HG02571 (cell line): ENCODE results near the gene DPH3.

Source experiments
- ATAC-seq: cut with Tn5 transposase; IDR thresholded peaks from one replicate; pipeline ENCODE4 v1.9.1; 2021; ENCODE audit warnings: mild to moderate bottlenecking, moderate library complexity; ENCODE audit not compliant: unreplicated experiment

DPH3 gene

DNA sequence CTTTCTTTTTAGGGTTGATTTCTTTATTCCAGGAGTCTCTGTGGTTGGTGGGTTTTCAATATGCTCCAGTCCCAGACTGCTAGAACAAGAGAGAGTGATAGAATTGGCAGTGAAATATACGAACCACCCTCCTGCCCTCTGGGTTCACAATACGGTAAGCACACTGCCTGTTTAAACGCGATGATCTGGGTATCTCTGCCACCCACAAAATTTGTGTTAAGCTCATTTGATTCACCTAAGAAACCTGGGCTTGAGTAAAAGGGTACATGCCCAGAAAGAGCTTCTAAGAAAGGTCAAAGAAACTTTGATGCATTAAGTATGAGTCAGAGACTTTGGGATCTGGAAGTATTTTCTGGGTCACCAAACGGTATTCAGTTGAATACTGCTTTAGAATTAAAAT, 30.1 kb upstream of the DPH3 start:
- ATAC-seq = no peak

DNA sequence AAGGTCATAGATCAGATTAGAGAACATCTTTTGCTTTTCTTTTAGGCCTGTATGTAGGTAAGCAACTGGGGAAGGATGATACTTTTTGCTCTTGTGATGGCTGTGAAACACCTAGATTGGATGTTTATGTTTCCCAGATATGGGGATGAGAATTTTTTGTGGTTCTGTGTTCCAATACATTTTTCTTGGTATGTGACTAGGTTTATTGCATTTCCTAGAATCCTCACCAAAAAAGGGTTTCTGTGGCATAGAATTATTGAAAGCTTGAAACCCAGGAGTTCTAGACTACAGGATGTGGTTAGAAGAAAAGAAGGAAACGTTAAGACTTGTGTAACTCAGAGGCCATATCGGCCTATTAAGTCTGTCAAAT, 26.1 kb upstream of the DPH3 start:
- no peak for ATAC-seq

DNA sequence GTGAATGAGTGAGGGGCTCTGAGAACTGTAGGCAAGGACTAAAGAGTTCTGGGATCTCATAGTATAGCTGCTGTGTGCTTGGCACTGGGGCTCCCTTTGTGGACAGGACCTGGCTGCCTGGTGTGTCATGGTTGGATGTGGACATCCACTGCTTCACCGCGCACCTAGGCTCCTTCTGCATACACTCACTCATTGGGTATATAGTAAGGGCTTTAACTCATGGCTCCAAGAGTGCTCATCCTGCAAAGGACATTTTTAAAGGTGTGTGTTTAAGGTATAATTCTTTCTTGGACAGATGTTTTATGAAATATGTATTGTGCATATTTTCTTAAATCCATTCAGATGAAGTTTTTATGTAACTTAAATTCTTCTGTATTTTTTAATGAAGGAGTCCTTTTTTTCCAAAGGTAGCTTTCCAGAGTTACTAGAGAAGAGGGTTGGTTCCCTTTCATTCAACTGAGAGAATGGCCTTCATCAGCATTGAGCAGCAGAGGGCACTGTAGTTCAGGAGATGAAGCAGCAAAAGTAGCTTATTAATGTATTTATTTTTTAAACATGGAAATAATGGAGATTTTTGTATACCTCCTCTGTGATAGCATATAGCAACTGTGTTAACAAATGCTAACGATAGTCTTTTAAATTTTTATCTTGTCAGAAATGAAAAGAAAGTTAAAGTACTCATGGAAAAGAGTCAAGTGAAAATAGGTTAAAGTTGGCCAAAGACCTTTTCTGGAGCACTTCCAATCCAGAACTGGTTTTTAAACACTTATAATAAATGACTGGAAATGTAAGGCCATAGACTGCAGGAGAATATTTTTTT, 25.5 kb upstream of the DPH3 start:
- ATAC-seq = no peak

DNA sequence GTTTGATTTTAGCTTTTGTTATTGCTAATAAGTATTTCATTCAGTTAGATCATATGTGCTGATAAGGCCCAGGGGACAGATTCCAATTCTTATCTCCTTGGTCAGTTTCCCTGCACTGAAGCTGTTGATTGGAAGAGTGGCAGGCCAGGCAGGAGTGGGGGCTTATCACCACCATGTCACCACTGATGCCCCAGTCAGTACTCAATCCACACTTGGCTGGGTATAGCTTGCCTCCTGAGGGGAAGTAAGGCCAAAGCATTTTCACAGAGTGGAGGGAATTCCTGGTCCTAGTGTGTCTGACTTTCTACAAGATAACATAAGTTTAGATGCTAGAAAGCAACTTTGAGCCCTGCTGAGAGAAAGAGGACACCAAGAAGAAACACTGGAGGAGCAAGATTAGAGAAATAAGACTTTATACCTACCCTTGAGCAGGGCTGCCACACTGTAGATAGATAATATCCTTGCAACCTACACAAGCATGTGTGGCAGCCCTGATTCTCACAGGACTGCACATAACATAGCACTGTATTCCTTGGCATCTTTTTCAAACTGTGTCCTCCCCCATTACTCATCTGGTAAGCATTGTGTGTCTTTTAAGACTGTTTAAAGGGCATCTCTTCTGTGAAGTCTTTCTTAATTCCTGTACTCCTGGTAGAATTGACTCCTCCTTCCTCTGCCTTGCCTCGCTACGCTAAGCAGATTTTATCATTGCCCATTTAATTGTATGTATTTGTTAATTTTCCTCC, 24.6 kb upstream of the DPH3 start:
- ATAC-seq = no peak

DNA sequence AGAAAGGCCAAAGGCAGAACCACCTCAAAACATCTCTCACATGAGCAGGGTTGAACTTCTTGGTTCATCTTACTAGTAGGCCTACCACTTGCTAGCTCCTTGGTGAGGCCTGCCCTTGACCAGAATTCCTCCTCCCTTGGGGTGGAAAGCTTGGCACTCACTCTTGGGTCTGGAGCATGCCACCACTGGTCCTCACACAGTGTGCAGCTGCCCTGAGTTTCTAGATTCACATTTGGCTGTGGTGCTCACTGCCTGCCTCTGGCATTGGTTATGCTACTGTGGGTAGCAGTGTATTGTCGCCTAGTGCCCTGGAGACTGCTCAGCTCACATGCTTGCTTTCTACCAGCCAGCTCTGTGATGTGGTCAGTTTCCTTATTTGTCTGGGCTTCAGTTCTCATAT, 23.9 kb upstream of the DPH3 start:
- no peak for ATAC-seq

DNA sequence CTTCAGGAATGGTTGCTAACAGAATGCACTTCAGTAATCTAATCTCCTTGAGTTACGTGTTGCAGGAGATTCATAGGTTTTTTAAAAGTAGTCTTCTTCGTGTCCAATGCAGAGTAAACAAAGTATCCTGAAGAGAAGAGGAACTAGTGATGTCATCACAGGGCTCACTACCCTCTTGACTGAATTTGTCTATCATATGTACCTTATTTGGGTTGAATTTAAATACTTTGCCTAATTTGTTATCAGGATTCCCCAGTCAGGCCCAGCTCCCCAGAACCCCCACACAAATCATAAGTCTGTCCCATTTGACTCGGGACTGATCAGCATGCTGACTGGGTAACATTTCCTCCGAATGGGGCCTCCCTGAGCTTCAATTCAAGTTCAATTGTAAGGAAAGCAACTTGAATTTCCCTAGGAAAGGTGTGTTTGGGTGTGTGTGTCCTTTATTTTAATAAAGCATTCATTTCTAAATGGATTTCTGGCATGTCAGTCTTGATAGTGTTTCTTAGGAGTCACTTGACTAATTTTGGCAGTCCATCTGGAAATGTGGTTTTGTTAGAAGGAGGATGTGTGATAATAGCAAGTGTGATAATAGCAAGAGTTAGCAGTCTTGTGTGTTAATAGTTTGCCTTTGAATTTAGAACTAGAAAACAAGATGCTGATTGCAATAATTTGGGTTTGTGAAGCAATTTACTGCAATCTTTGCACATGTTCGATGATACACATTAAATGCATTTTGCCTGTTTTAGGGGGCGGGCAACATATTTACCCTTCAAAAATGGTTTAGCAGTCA, 22.2 kb upstream of the DPH3 start:
- ATAC-seq = no peak

DNA sequence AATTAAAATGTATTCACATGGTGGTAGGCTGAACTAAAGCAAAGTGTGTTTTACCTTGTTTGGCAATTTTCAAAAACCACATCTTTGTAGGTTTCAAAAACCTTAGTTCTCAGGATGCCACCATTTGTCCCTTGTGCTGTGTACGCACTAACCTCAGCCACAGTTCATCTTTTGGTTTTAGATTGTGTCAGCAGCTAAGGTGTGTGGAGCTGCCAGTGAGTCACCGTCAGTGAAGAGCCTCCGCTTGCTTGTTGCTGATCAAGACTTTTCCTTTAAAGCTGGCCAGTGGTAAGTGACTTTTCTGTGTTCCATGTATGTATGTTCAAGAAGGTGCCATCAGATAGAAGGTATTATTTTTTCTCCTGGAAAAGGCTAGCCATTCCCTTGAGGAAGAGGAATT, 21.4 kb upstream of the DPH3 start:
- ATAC-seq = peak; percentile 74

DNA sequence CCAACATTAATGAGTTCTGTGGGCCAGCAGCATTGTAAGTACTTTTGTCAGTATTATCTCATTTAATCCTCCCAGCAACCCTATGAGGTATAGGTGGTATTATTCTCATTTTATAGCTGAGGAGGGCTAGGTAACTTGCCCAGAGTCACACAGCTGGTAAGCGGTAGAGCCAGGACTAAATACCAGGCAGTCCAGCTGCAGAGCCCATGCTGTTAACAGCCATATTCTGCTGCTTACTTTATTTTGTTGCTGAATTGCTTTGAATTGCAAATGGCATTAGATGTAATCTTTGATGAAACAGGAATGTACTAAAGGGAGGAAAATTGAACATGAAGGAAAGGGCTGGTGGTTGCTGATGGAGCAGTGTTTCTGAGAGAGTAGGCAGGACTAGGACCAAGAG, 19.9 kb upstream of the DPH3 start:
- no peak for ATAC-seq

DNA sequence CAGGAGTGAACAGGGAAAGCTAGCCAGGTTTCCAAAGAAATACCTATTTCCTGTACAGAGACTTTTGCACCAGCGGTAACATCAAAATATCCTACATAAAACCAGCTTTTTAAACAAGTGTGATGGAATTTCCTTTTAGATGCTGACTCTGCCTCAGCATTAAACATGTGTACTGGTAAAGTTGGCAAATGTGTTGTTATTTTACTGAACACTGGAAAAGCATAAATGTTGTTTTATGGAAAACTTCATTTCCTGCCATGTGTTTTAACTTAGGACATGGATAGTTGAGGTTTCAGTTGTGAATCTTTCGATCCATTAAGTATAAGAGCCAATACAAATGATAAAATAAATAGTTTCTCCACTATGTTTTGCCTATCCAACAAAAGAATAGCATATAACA, 15.9 kb upstream of the DPH3 start:
- ATAC-seq = no peak

DNA sequence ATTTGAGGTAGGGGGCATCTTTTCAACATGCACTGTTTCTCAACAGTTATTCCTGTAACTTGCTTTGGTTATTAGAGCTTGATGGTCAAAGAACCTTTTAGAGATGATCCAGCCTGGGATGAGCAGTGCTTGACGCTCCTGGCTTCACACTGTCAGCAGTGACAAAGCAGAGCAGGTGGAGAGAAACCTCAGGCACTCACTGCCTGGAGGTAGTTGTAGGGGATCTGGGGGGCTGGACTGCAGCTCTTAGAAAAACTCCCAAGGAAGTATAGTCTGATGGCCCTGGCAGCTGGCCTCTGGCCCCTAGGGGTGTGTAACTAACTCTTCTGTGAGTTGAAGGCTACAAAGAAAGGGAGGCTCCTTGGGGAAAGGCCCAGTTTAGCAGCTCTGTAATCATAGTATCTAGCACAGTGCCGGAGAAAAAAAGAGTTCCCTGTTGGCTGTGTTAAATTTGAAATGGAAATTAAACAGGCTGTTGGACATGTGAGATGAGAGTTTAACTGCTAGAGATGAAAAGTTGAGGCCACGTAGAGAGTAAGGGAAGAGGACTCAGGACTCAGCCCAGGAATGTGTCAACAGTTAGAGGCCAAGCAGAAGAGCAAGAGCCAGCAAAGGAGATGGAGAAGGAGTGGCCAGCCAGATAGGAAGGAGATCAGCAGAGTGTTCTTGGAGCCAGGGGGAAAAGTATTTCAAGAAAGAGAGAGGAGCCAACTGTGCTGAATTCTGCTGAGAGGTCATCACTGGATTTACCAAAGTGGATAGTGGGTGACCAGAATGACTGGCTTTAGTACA, 14.5 kb upstream of the DPH3 start:
- ATAC-seq = no peak

DNA sequence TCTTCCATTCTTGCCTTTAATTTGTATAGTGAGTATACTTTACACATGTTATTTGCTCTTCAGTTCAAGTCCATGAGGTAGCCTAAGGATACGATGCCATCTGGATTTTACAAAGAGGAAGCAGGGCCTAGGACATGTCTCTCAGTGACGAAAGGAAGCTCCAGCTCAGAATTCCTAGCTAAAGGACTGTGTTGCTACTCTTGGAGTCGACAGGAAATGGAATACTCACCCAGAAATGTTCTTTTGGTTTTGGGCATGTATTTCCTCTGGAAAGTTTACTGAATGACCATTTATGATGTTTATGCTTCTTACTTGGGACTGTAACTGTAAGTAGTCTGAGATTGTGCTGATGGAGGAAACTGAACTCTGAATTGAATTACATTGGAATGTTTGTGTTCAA, 12.7 kb upstream of the DPH3 start:
- ATAC-seq = no peak

DNA sequence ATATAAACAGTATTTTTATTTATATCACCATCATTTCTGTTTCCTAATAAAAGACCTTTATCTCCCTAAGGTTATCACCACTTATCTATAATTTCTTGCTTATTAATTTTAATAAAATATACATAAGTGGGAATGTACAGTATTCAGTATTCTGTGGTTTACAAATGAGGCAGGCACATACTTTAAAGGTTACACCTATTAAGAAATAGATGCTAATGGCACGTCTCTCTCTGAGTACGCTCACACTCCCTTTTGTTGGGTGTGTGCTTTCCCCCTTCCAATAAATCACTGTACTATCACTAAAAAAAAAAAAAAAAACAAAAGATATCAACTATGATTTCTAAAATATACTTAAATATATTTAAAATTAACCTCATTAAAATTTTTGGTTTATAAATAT, 9.1 kb upstream of the DPH3 start:
- ATAC-seq = no peak

DNA sequence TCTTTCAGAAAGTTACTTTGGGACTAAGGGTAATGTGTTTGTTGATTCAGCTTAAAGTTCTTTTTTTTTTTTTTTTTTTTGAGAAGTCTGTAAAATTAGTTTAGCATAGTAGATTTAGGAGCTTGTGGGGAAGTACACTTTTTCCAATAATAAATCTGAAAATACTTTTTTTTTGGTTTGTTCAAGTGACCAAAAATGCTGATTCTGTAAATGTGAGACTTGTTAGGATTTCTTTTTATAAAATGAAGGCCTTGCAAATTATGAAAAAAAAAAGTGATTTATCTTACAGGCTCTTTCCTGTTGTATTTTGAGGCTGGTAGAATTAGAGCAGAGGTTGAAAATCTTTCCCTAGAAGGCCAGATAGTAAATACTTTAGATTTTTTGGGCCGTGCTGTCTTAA, 7.8 kb upstream of the DPH3 start:
- no peak for ATAC-seq

DNA sequence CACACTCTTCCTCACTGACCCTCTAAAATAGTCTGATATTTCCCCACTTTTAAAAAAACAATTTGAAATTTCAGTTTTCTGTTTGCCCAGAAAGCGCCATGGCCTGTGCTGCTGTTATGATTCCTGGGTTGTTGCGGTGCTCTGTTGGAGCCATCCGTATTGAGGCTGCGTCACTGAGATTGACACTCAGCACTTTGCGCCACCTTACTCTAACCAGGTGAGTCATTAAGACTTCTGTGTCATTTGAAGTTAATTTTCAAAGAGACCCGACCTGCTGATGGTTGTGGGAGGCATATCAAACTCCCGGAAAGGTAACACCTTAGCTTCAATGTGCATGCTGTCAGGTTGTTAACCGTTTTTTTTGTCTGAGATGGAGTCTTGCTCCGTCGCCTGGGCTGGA, 6.1 kb upstream of the DPH3 start:
- no peak for ATAC-seq

DNA sequence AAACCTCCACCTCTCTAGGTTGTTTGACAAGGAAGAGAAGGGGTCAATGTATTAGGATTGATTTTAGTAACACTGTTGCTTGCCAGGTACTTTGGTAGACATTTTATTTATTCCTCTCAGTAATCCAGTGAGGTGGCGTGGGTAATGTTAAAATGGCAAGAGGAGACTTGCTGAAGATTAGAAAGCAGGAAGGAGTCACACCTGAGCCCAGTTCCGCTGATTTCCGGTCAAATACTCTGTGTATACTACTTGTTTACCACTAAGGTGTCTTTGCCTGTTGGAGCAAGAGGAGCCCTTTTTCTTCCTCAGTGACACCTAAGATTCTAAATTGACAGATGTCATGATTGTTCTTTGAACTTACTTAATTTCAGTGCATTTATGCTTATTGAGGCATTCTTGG, 2.0 kb upstream of the DPH3 start:
- ATAC-seq = no peak

DNA sequence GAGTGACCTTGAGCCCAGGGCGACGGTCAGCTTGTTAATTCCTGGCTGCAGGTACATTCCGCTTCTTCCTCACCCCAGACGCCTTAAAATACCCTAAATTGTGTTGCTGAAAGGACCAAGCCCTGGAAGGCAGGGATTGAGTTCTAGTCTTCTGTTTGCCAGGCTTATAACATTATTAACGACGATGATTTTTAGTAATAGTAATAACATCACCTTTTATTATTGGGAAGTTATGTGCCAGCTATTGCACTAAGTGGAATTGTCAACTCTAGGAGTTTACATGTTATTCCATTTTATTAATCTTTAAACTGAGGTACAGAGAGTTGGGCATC, 678 bp upstream of the DPH3 start:
- no peak for ATAC-seq

DNA sequence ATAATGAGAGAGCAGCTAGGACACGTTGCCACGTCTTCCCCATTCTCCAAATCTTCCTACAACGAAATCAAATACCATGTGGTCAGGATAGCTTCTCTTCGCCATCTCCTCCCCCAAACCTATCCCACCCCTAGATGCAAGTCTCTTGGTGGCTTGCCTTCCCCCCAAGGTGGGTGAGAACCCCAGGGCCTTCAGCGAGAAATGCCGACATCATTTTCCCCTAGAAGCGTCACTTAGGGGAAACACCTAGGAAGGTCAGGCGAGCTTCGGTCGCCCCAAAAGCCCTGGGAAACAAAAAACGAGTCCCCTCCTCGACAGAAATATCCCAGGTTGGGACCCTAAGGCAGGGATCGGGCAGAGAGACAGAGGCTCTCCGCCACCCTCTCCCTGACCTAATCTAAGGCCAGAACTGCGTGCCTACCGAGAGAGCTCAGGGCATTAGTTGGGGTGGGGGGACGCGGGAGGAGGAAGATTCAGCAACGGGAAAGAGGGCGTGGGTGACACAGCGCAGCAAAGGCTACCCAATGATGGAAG, 502 bp downstream of the DPH3 start:
- ATAC-seq = peak; percentile 1

DNA sequence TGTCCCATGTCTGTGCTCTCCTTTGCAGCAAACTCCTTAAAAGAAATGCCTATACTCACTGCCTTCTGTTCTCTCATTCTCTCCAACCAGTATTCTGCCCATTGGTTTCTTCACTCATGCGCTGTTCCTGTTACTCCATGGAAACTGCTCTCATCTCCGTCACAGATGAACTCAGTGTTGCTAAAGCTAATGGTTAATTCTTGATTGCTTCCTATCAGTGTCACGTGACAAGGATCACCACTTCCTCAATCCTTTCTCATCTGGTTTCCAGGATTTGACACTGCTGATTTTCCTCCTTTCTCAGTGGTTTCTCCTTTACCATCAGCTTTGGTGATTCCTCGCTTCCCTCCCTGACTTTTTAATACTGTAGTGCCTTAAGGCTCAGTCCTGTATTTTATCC, 2.6 kb downstream of the DPH3 start:
- no peak for ATAC-seq

DNA sequence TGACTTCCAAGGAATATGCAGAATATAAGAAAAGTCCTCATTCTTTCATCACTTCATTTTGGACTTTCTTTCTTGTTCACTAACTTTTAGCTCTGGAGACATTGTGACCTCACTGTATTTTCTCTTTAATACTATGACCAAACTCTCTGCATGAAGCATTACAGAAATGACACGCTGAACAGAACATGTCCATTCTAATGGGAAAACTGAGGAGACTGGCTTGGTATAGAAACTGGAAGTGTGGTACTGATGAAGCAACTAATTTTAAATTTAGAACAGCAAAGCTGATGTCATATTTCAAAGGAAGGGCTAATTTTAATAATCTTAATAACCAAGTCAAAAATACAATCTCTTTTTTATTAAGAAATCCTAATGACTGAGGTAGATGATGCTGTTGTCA, 4.7 kb downstream of the DPH3 start:
- no peak for ATAC-seq

DNA sequence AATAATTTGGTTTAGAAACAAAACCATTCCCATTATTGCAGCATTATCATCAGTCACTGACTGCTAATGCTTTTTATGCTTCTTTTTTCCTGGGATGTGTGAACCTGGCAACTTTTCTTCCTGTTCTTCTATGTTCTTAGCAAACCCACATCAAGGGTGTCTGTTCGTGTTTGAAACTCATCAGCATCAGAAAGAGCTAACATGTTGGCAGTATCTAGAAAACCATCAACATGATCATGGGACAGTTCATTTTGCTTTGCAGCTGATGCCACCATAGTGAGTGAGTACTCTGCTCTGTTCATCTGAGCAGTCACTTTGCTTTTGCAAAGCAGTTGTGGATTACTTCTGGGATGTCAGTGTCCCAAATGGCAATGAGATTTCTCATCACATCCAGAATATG, 5.9 kb downstream of the DPH3 start:
- no peak for ATAC-seq

DNA sequence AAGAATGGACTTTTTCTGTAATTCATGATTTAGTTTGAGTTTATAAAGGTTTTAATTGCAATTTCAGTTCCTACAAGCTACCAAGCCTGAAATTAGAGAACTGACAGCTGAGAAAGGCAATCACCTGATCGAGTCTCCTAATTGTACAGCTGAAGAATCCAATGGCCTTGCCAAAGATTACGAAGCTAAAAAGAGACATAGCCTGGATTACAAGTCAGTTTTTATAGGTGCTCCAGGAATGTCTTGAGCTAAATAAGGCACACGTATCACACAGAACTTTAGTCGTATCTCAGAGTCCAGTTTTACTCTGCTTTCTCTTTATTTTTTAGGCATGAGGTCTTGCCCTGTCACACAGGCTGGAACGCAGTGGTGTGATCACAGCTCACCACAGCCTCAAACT, 6.6 kb downstream of the DPH3 start:
- ATAC-seq = no peak
